NCI-H2171 (cell line): Measurements from ENCODE around the gene LCE1C.

Source experiments
- DNase-seq: peaks from one replicate; lab custom pipeline; 2025; lab: John Stamatoyannopoulos, UW

The LCE1C gene

DNA sequence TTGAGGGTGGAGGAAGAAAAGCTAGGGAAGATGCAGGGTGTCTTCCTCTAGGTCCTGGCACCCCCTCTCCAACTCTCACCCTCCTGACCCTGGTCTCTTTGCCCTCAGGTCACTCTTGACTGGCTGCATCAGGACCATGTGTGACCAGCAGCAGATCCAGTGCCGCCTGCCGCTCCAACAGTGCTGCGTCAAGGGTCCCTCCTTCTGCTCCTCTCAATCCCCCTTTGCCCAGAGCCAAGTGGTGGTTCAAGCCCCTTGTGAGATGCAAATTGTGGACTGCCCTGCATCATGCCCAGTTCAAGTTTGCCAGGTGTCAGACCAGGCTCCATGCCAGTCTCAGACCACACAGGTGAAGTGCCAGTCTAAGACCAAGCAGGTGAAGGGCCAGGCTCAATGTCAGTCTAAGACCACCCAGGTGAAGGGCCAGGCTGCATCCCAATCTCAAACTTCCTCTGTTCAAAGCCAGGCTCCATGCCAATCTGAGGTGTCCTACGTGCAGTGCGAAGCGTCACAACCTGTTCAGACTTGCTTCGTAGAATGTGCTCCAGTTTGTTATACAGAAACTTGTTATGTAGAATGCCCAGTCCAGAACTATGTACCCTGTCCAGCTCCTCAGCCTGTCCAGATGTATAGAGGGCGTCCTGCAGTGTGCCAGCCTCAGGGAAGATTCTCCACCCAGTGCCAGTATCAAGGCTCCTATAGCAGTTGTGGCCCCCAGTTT is 46.8 kb downstream of the LCE1C start:
- no peak for DNase-seq

GRCh38 chr1:152758636-152759035 is 47.8 kb downstream of the LCE1C start:
- DNase-seq: no peak

DNA sequence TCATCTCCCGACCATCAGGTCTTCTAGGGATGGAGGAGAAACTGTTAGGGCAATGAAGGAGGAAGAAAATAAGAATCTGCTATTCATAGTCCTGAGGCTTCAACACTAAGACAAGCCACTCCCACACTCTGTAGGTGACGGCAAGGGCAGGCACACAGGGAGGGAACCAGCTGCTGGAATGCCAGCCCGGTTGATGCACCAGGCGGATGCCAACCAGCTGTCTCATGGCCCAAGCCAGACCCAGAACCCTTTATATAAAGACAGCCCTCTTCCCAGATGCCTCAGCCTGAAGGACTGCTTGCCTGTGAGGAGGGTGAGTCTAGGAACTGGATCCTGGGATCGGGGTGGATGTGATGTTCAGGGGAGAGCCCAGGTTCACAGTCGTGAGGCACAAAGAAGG is 48.7 kb downstream of the LCE1C start, which contains the start of gene KPRP:
KPRP (plus strand) TSS at position 279 of the 400 bp plus-strand sequence. CDS start 1,564 bp downstream, outside the sequence.
- DNase-seq: no peak

DNA sequence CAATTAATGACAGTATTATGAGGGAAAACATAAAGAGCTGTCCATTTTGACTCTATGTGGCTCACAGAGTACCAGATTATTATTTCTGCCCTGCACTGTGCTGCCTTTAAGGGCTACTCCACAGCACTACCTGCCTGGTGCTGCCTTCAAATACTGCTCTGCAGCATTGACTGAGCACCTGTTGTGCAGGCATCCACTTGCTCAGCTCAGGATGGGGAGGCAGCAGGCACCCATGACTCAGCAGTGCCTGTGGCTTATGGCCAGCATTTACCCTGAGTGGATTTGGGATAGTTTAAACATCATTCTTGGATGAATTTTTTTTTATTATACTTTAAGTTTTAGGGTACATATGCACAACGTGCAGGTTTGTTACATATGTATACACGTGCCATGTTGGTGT is 49.6 kb downstream of the LCE1C start:
- no peak for DNase-seq
